Measurements from ENCODE around the gene TRIM63.

TRIM63 gene

GRCh38 chr1:26020330-26020768 lies 47.1 kb downstream of the TRIM63 start:
- TF ChIP-seq ZNF70 (CRISPR knock-in tag; IDR thresholded peaks at IDR 0.05) (no peak), PATZ1 (CRISPR knock-in tag; IDR thresholded peaks at IDR 0.05; ENCODE audit: borderline replicate concordance) (no peak)
- ATAC-seq: no peak

- ATAC-seq: no peak
- TF ChIP-seq TSHZ2 (CRISPR knock-in tag; IDR thresholded peaks at IDR 0.05): no peak
- no peak for TF ChIP-seq ZNF70 (CRISPR knock-in tag; IDR thresholded peaks at IDR 0.05)
- TF ChIP-seq GLIS3 (CRISPR knock-in tag; IDR thresholded peaks at IDR 0.05): no peak
- no peak for TF ChIP-seq PPARA (CRISPR knock-in tag; IDR thresholded peaks at IDR 0.05; ENCODE audit: borderline replicate concordance)
- no peak for TF ChIP-seq RARB (CRISPR knock-in tag; IDR thresholded peaks at IDR 0.05)
Observed at GRCh38 chr1:26019641-26020315, 47.7 kb downstream of the TRIM63 start.

- ATAC-seq: no peak
- TF ChIP-seq ZNF8 (CRISPR knock-in tag; IDR thresholded peaks at IDR 0.05): no peak
- no peak for TF ChIP-seq RARB (CRISPR knock-in tag; IDR thresholded peaks at IDR 0.05)
- no peak for TF ChIP-seq ZNF70 (CRISPR knock-in tag; IDR thresholded peaks at IDR 0.05)
- TF ChIP-seq PATZ1 (CRISPR knock-in tag; IDR thresholded peaks at IDR 0.05; ENCODE audit: borderline replicate concordance): no peak
- no peak for TF ChIP-seq TCF4 (CRISPR knock-in tag; IDR thresholded peaks at IDR 0.05; ENCODE audit: borderline replicate concordance)
- TF ChIP-seq ARNTL (CRISPR knock-in tag; IDR thresholded peaks at IDR 0.05; ENCODE audit: borderline replicate concordance, low read depth): no peak
- no peak for TF ChIP-seq ZFP30 (CRISPR knock-in tag; IDR thresholded peaks at IDR 0.05)
Observed at GRCh38 chr1:26017606-26018005, 49.8 kb downstream of the TRIM63 start.

- TF ChIP-seq ZNF70 (CRISPR knock-in tag; IDR thresholded peaks at IDR 0.05) (no peak), BACH2 (CRISPR knock-in tag; IDR thresholded peaks at IDR 0.05; ENCODE audit: borderline replicate concordance) (no peak), GLIS3 (CRISPR knock-in tag; IDR thresholded peaks at IDR 0.05) (no peak), ZFP3 (CRISPR knock-in tag; IDR thresholded peaks at IDR 0.05) (no peak), RARB (CRISPR knock-in tag; IDR thresholded peaks at IDR 0.05) (no peak), CSDC2 (CRISPR knock-in tag; IDR thresholded peaks at IDR 0.05) (no peak), OSR1 (CRISPR knock-in tag; IDR thresholded peaks at IDR 0.05) (no peak), CREB5 (CRISPR knock-in tag; IDR thresholded peaks at IDR 0.05; ENCODE audit: low read depth) (no peak), ZFP30 (CRISPR knock-in tag; IDR thresholded peaks at IDR 0.05) (no peak), TSHZ2 (CRISPR knock-in tag; IDR thresholded peaks at IDR 0.05) (no peak), CSRNP3 (CRISPR knock-in tag; IDR thresholded peaks at IDR 0.05) (no peak), PPARA (CRISPR knock-in tag; IDR thresholded peaks at IDR 0.05; ENCODE audit: borderline replicate concordance) (no peak), SNAI2 (CRISPR knock-in tag; IDR thresholded peaks at IDR 0.05) (no peak), ARNTL (CRISPR knock-in tag; IDR thresholded peaks at IDR 0.05; ENCODE audit: borderline replicate concordance, low read depth) (no peak), ZNF565 (CRISPR knock-in tag; conservative IDR thresholded peaks at IDR 0.05; ENCODE audit: low read depth) (no peak), ZNF8 (CRISPR knock-in tag; IDR thresholded peaks at IDR 0.05) (no peak), ISL1 (CRISPR knock-in tag; IDR thresholded peaks at IDR 0.05) (no peak)
- ATAC-seq: no peak
Observed at GRCh38 chr1:26016953-26017545, 50.4 kb downstream of the TRIM63 start.

All from SK-N-SH treated with all-trans-retinoic acid at 6 μM for 48 hours (cell line).